ENCODE data around the gene PPP1R9B.

- no peak for TF ChIP-seq CTCF (IDR thresholded peaks at IDR 0.05)
- TF ChIP-seq POLR2A (IDR thresholded peaks at IDR 0.05): no peak
- no peak for TF ChIP-seq EP300 (IDR thresholded peaks at IDR 0.05)
These were observed 14.2 kb upstream of the PPP1R9B start for GRCh38 chr17:50164697-50164988.
